GM12864 (cell line): ENCODE results near the gene STRN4.

Experiments
- DNase-seq: peaks from one replicate; pipeline ENCODE4 v3.0.0-alpha.2; 2011; ENCODE audit warnings: low read depth
- H3K4me3 ChIP-seq: 2 replicates; pipeline ENCODE4 v1.5.1; 2011; ENCODE audit warnings: mild to moderate bottlenecking, low read depth, low read length, control low read depth
- CTCF ChIP-seq: IDR thresholded peaks from 2 replicates; pipeline ENCODE4 v1.5.1; 2011; ENCODE audit warnings: low read depth, mild to moderate bottlenecking, moderate library complexity, low read length, control low read depth, inconsistent platforms; ENCODE audit errors: missing control alignments

The STRN4 gene

GRCh38 chr19:46678110-46678732, 68.0 kb downstream of the STRN4 start:
- no peak for TF ChIP-seq CTCF
- no peak overlapping the region for H3K4me3 ChIP-seq
- DNase-seq: peak; percentile 13

- no peak for DNase-seq
- TF ChIP-seq CTCF: no peak
- H3K4me3 ChIP-seq: no peak overlapping the region
These were observed 71.7 kb downstream of the STRN4 start for GRCh38 chr19:46674416-46675178.

GRCh38 chr19:46670813-46671212, 75.4 kb downstream of the STRN4 start:
- DNase-seq: no peak

More at GRCh38 chr19:46670813-46671212, 75.4 kb downstream of the STRN4 start:
- no peak overlapping the region for H3K4me3 ChIP-seq
- no peak for TF ChIP-seq CTCF
